Measurements from ENCODE around the gene MLYCD.

GRCh38 chr16:83948914-83949723, 50.2 kb downstream of the MLYCD start:
- TF ChIP-seq, protein P1, sequence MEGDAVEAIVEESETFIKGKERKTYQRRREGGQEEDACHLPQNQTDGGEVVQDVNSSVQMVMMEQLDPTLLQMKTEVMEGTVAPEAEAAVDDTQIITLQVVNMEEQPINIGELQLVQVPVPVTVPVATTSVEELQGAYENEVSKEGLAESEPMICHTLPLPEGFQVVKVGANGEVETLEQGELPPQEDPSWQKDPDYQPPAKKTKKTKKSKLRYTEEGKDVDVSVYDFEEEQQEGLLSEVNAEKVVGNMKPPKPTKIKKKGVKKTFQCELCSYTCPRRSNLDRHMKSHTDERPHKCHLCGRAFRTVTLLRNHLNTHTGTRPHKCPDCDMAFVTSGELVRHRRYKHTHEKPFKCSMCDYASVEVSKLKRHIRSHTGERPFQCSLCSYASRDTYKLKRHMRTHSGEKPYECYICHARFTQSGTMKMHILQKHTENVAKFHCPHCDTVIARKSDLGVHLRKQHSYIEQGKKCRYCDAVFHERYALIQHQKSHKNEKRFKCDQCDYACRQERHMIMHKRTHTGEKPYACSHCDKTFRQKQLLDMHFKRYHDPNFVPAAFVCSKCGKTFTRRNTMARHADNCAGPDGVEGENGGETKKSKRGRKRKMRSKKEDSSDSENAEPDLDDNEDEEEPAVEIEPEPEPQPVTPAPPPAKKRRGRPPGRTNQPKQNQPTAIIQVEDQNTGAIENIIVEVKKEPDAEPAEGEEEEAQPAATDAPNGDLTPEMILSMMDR (optimal IDR thresholded peaks at IDR 0.05 in 1 of 3, IDR thresholded peaks at IDR 0.05 in 1 of 3, conservative IDR thresholded peaks at IDR 0.05 in 1 of 3; ENCODE audit: extremely low read depth in 1 of 3, insufficient read depth in 2 of 3, low read length in 3 of 3): no peak
- no peak for TF ChIP-seq EZH2 (IDR thresholded peaks at IDR 0.05; ENCODE audit: low read length)
